ENCODE measurements around the gene CYSTM1. TPM values are rescaled to one million over a fixed set of nuclear protein-coding genes. Genes with fewer than 3 reads are reported as not detected.

CYSTM1 gene
- total RNA-seq, 1 experiment from 2014 or later, result 43.3 TPM

DNA sequence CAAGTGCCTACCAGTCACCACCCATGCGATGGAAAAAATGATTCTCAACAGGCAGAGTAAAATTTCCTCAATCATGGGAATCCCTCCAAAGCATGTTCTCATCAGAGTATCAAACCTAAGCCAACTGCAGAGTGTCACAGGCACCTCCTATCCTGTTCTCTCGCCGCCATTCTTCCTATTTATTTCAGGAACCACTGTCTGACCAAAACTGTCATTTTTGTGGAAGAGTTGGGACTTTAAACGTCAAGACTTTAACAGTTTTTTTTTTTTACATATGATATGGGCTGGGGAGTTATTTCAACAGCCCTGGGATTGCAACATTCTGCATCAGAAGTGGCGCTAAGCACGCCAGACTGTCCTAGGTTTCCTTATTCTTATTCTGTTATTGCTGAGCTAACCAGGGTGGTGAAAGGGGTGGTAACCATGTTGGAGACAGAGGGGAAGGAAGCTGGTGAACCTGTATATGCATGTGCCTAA is 98.5 kb downstream of the CYSTM1 start:
- CTCF ChIA-PET, result no interaction called here
- ATAC-seq, result no peak
- TF ChIP-seq, protein P1, sequence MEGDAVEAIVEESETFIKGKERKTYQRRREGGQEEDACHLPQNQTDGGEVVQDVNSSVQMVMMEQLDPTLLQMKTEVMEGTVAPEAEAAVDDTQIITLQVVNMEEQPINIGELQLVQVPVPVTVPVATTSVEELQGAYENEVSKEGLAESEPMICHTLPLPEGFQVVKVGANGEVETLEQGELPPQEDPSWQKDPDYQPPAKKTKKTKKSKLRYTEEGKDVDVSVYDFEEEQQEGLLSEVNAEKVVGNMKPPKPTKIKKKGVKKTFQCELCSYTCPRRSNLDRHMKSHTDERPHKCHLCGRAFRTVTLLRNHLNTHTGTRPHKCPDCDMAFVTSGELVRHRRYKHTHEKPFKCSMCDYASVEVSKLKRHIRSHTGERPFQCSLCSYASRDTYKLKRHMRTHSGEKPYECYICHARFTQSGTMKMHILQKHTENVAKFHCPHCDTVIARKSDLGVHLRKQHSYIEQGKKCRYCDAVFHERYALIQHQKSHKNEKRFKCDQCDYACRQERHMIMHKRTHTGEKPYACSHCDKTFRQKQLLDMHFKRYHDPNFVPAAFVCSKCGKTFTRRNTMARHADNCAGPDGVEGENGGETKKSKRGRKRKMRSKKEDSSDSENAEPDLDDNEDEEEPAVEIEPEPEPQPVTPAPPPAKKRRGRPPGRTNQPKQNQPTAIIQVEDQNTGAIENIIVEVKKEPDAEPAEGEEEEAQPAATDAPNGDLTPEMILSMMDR (conservative IDR thresholded peaks at IDR 0.05; ENCODE audit: low read depth, low read length), result no peak
- TF ChIP-seq EZH2 (IDR thresholded peaks at IDR 0.05; ENCODE audit: low read length, unreplicated experiment), result no peak
- TF ChIP-seq EZH2phosphoT487 (IDR thresholded peaks at IDR 0.05; ENCODE audit: borderline replicate concordance, low read length), result no peak

DNA sequence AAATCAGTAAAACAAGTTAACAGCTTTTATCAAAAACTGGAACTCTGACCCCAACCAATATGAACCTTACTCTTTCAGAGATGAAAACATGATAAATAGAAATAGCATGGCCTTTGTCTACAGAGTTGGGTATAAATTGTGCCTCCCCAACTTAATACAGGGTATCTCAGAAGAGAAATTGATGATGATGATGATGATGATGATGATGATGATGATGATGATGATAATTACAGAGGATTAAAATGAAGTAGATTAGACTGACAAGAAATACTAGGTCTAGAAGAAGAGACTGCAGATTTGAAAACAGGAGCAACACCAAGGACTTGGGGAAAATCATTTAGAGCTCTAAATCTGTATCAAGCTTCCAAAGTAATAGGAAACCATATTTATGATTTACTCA is 100.8 kb downstream of the CYSTM1 start:
- intact Hi-C loops (cut with micrococcal nuclease), result no loop called here
- CTCF ChIA-PET, result interaction anchor here (0.7 kb wide), 1 partner anchor 31 kb away, joined by 3 read pairs; no protein-coding TSS in a partner anchor

More for the DNA sequence above, 98.5 kb downstream of the CYSTM1 start:
- Histone ChIP-seq H3K4me2 (ENCODE audit: low read length) (no peak overlapping the region), H4K20me1 (ENCODE audit: low read length) (no peaks in the 10 kb centered on the region), H2AFZ (ENCODE audit: low read length) (no peak overlapping the region), H3K9me3 (ENCODE audit: low read length) (no peaks in the 10 kb centered on the region), H3K4me3 (ENCODE audit: low read length) (no peak overlapping the region), H3K79me2 (ENCODE audit: low read length) (peaks cover 6% of the 10 kb centered on the region; the same call in 1 of the 2 replicates), H3K27ac (ENCODE audit: low read length) (no peak overlapping the region), H3K36me3 (ENCODE audit: low read depth, low read length) (peaks cover 5% of the 10 kb centered on the region; the same call in 1 of the 2 replicates), H3K9ac (ENCODE audit: low read length) (no peak overlapping the region), H3K9me2 (replicated peaks; ENCODE audit: low read length) (no peaks in the 10 kb centered on the region), H3K4me1 (ENCODE audit: insufficient read depth, low read length) (no peaks in the 10 kb centered on the region), H3F3A (ENCODE audit: low read length, unreplicated experiment) (no peaks in the 10 kb centered on the region), H3K27me3 (ENCODE audit: low read length) (no peaks in the 10 kb centered on the region)
- intact Hi-C loops (cut with micrococcal nuclease), result no loop called here
- no TSS peak for BruUV-seq (replicated peaks)
- no peak for DNase-seq
- POLR2A ChIA-PET (ENCODE audit: unreplicated experiment), result no interaction called here

DNA sequence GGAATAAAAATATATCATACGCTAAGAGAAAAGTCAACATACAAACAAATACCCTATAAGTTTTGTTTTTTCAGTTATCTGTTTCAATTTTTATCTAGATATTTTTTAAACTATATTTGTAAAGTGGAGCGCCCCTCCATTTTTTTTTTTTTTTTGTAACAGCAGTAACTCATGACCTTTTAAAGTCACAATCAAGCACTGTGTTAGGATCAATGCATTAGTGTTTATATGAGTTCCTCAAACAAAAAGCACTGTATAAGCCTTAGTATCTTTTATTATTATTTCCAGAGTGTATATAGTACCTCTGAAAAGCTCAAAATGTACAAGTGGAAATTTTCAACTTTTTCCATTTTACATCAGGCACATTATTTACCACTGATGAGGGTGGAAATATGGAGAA is 107.3 kb downstream of the CYSTM1 start:
- POLR2A ChIA-PET (ENCODE audit: unreplicated experiment), result no interaction called here

More for the DNA sequence above, 100.8 kb downstream of the CYSTM1 start:
- ATAC-seq (no peak), DNase-seq (no peak)
- no TSS peak for BruUV-seq (replicated peaks)
- Histone ChIP-seq H3K4me3 (ENCODE audit: low read length) (no peak overlapping the region), H3K9me3 (ENCODE audit: low read length) (no peaks in the 10 kb centered on the region), H3K79me2 (ENCODE audit: low read length) (peaks cover 6% of the 10 kb centered on the region; the same call in 1 of the 2 replicates), H3K9ac (ENCODE audit: low read length) (no peak overlapping the region), H3K27me3 (ENCODE audit: low read length) (no peaks in the 10 kb centered on the region), H4K20me1 (ENCODE audit: low read length) (no peaks in the 10 kb centered on the region), H3K4me1 (ENCODE audit: insufficient read depth, low read length) (no peaks in the 10 kb centered on the region), H3F3A (ENCODE audit: low read length, unreplicated experiment) (no peaks in the 10 kb centered on the region), H3K36me3 (ENCODE audit: low read depth, low read length) (peaks cover 5% of the 10 kb centered on the region; the same call in 1 of the 2 replicates), H3K4me2 (ENCODE audit: low read length) (no peak overlapping the region), H3K27ac (ENCODE audit: low read length) (no peak overlapping the region), H3K9me2 (replicated peaks; ENCODE audit: low read length) (no peaks in the 10 kb centered on the region), H2AFZ (ENCODE audit: low read length) (no peak overlapping the region)
- POLR2A ChIA-PET (ENCODE audit: unreplicated experiment), result no interaction called here
- TF ChIP-seq EZH2 (IDR thresholded peaks at IDR 0.05; ENCODE audit: low read length, unreplicated experiment) (no peak), EZH2phosphoT487 (IDR thresholded peaks at IDR 0.05; ENCODE audit: borderline replicate concordance, low read length) (no peak)
- TF ChIP-seq, protein P1 (conservative IDR thresholded peaks at IDR 0.05; ENCODE audit: low read depth, low read length), result no peak

More for the DNA sequence above, 107.3 kb downstream of the CYSTM1 start:
- Histone ChIP-seq H3K27me3 (ENCODE audit: low read length) (no peaks in the 10 kb centered on the region), H3K4me1 (ENCODE audit: insufficient read depth, low read length) (peaks cover 4% of the 10 kb centered on the region; the same call in 1 of the 2 replicates), H3K9me3 (ENCODE audit: low read length) (no peaks in the 10 kb centered on the region), H3K9me2 (replicated peaks; ENCODE audit: low read length) (no peaks in the 10 kb centered on the region), H3K4me3 (ENCODE audit: low read length) (no peak overlapping the region), H3K4me2 (ENCODE audit: low read length) (no peak overlapping the region), H3F3A (ENCODE audit: low read length, unreplicated experiment) (no peaks in the 10 kb centered on the region), H3K27ac (ENCODE audit: low read length) (no peak overlapping the region), H2AFZ (ENCODE audit: low read length) (no peak overlapping the region), H3K36me3 (ENCODE audit: low read depth, low read length) (peaks cover 5% of the 10 kb centered on the region; the same call in 1 of the 2 replicates), H3K9ac (ENCODE audit: low read length) (no peak overlapping the region), H3K79me2 (ENCODE audit: low read length) (peaks cover 43% of the 10 kb centered on the region), H4K20me1 (ENCODE audit: low read length) (no peaks in the 10 kb centered on the region)
- DNase-seq, result no peak
- TF ChIP-seq EZH2 (IDR thresholded peaks at IDR 0.05; ENCODE audit: low read length, unreplicated experiment) (no peak), EZH2phosphoT487 (IDR thresholded peaks at IDR 0.05; ENCODE audit: borderline replicate concordance, low read length) (no peak)
- TF ChIP-seq, protein P1 (conservative IDR thresholded peaks at IDR 0.05; ENCODE audit: low read depth, low read length), result no peak
- intact Hi-C loops (cut with micrococcal nuclease), result no loop called here
- no peak for ATAC-seq
- CTCF ChIA-PET, result no interaction called here
- no TSS peak for BruUV-seq (replicated peaks)
